Heart left ventricle (tissue), 13 donors: Measurements from ENCODE around the gene WDR88.

ENCODE experiments used
- CTCF ChIP-seq, 12 donors: fragments of 200-600 bp; sonication (generic) in 4 of 12; IDR thresholded peaks; one replicate each; pipeline versions ENCODE4 v1.5.0 to v1.8.0; 2018 to 2022; ENCODE audit warnings: antibody characterized with exemption in 12 of 12, mild to moderate bottlenecking in 5 of 12
- POLR2A ChIP-seq, 2 donors: fragments of 450-650 bp; IDR thresholded peaks; one replicate each; pipeline ENCODE4 v1.6.1; 2017; ENCODE audit warnings: antibody characterized with exemption in 2 of 2, mild to moderate bottlenecking in 2 of 2, moderate library complexity in 2 of 2
- donor health status: ischemic (EF 13 %, LVEDD 7.1; RV severe dilation, severe dysfunction).
- donor health status: DM: no; HTN: yes; CAD: no.
- donor health status: DM: no; HTN: no; CAD: no.
- donor health status: ischemic (EF 25% LVEDD 6.9; RV normal size, moderate dysfunction).
- donor health status: ischemic (EF 25% LVEDD 5.7; RV mildly dilated, moderate dysfunction).
- donor health status: ischemic (EF 35%, LVEDD 5.7; RV mildly dilated, moderate dysfunction).
- donor health status: nonischemic (EF 11% LVEDD 7.7; RV severe dilation, severe dysfunction).
- donor health status: DM: yes; HTN: yes; CAD: no.
- donor health status: PGD.
- donor health status: ischemic (EF 29% LVEDD 5.4; RV normal size, mild dysfunction).
- donor health status: nonischemic (EF 23%, LVEDD 6.1; RV moderate dilation, normal function).

- no peak for TF ChIP-seq CTCF (IDR thresholded peaks at IDR 0.05)
- TF ChIP-seq POLR2A (IDR thresholded peaks at IDR 0.05) = no peak
These were observed 84.4 kb downstream of the WDR88 start for GRCh38 chr19:33216198-33216830.
